VCaP (cell line): Measurements from ENCODE around the gene ANKRD27.
"Not testable (repeated sequence)": the region's sequence is repeated elsewhere in the genome, so short reads cannot be mapped to it uniquely, and the experiment has no call there.

Experiments
- H3K27ac ChIP-seq: fragments of 450-650 bp; 2 replicates; pipeline ENCODE4 v1.5.1; 2017
- TF ChIP-seq, protein P1 (sequence below): fragments of 450-650 bp; conservative IDR thresholded peaks from 2 replicates; pipeline ENCODE4 v1.5.1; 2017; ENCODE audit warnings: mild to moderate bottlenecking, moderate library complexity

The ANKRD27 gene

DNA sequence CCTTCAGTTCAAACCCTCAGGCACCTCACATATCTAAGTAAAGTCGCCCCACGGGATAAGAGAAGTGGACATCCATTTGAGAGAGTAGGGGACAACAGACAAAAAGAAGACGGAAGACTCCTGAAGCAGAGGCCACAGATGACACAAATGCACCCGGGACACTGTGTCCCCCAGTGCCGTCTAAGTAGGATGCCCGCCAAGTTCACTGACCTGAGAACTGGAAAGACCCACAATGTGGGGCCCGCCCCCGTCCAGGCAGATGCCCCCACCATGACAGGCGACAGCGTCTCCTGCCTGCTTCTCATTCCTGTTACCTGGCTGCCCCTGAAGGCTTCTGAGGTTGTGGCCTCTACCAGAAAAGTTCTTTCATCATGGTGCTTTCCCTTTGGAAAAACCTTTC is 16.9 kb downstream of the ANKRD27 start:
- TF ChIP-seq, protein P1, sequence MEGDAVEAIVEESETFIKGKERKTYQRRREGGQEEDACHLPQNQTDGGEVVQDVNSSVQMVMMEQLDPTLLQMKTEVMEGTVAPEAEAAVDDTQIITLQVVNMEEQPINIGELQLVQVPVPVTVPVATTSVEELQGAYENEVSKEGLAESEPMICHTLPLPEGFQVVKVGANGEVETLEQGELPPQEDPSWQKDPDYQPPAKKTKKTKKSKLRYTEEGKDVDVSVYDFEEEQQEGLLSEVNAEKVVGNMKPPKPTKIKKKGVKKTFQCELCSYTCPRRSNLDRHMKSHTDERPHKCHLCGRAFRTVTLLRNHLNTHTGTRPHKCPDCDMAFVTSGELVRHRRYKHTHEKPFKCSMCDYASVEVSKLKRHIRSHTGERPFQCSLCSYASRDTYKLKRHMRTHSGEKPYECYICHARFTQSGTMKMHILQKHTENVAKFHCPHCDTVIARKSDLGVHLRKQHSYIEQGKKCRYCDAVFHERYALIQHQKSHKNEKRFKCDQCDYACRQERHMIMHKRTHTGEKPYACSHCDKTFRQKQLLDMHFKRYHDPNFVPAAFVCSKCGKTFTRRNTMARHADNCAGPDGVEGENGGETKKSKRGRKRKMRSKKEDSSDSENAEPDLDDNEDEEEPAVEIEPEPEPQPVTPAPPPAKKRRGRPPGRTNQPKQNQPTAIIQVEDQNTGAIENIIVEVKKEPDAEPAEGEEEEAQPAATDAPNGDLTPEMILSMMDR: no peak
- no peak overlapping the region for H3K27ac ChIP-seq

DNA sequence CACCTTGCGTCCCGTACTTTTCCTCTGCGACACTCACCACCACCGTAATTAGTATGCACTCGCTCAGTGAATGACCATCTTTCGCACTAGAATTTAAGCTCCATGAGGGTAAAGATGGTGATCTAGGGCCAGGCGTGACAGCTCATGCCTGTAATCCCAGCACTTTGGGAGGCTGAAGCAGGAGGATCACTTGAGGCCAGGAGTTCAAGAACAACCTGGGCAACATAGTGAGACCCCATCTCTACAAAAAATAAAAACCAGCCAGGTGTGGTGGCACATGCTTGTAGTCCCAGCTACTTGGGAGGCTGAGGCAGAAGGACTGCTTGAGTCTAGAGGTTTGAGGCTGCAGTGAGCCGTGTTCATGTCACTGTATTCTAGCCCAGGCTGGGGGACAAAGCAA is 18.6 kb downstream of the ANKRD27 start:
- not testable (repeated sequence) for H3K27ac ChIP-seq

DNA sequence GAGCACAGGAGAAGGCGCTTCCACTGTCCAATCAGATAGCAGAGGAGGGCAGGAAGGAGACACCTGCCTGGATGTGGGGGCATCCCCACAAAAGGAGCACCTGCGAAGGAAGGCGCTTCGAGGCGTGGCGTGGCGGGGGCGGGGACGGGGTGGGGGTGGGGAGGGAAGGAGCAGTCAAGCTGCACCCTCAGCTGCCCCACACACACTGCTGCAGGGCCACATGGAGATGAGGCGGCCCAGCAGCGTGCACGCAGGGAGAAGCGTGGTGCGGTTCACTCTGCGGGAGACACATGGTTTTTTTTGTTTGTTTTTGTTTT is 21.4 kb downstream of the ANKRD27 start:
- peak overlapping the region; percentile 77 for H3K27ac ChIP-seq
- TF ChIP-seq, protein P1: no peak

DNA sequence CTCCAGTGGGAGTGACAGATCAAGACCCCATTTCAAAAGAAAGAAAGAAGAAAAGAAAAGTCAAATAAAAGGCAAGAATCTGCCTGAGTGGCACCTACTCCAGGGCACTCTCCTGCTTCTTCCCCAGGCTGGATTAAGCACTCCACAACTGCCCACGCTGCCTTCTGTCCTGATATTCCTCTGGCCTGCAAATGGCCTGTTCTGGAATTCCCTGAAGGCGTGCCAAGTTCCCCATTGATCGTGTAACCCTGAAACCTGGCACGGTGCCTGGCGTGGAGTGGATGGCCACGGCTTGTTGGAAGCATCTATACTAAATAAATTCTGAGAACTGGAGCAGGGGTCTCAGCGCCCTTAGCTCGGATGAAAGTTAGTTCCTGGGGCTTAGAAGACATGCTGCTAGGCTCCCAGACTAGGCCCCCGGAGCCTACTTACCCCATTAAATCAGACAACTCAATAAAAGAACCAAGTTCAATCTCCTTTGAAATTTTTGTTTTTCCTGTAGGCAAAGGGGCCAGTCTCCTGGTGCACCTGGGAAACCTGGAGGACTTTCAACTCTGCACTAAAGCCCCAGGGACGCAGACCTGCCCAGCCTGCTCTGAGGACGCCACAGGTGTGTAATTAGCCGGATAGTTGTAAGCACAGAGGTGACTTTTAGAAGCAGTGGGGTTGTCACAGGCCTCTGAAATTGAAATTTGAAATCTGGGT is 21.9 kb downstream of the ANKRD27 start:
- H3K27ac ChIP-seq: peak overlapping the region; percentile 77
- TF ChIP-seq, protein P1: no peak

DNA sequence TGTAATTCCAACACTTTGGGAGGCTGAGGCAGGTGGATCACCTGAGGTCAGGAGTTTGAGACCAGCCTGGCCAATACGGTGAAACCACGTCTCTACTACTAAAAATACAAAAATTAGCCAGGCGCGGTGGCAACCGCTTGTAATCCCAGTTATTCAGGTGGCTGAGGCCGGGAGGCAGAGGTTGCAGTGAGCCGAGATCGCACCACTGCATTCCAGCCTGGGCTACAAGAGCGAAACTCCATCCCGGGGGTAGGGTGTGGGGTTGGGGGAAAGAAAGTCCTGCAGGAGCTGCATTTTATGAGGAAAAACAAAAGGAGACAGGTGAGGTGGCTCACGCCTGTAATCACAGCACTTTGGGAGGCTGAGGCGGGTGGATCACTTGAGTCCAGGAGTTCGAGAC is 22.6 kb downstream of the ANKRD27 start:
- peak overlapping the region; percentile 77 for H3K27ac ChIP-seq

DNA sequence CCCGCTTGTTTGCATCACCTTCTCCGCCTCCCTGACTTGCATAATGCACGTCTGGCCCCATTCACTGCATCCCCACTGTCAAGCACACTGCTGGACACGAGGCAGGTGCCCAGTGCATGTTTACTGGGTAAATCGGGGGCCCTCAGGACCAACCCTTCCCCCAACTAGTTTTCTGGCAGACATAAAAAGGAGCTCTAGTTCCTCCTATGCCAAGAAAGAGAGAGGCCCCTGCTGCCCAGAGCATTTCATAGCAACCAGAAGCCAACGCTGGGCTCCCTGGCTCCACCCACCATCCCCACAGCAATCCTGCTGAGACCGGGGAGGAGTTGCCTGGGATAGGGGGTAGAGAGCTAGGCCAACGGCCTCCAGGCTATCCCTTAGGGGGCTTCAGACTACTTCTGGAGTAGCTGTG is 23.2 kb downstream of the ANKRD27 start:
- peak overlapping the region; percentile 77 for H3K27ac ChIP-seq
- TF ChIP-seq, protein P1: no peak

DNA sequence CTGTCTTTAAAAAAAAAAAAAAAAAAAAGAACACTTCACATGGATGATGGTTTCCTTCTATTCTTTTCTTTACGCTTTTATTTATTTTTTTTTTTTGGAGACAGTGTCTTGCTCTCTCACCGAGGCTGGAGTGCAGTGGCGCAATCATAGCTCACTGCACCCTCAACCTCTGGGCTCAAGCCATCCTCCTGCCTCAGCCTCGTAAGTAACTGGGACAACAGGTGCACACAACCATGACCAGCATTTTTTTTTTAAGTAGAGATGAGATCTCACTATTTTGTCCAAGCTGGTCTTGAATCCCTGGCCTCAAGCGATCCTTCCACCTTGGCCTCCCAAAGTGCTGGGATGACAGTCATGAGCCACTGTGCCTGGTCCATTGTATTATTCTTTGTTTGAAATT is 24.3 kb downstream of the ANKRD27 start:
- TF ChIP-seq, protein P1: no peak
- peak overlapping the region; percentile 77; the same call in 1 of the 2 replicates for H3K27ac ChIP-seq

DNA sequence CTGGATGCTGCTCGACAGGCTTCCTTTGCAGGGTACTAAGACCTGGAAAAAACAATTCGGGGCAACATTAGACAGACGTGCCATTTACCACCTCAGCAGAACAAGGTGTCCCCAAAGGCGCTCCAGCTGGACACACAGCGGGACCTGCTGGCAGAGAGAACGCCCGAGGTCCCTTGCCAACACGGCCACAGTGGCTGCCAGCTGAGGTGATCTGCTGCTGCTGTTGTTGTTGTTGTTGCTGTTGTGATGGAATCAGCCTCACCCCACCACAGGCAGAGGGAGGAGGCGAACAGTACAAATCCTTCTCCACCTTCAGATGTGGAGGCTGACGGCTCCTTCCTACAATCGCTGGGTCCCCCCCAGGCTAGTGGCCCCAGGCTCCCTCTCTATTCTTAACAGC is 25.2 kb downstream of the ANKRD27 start:
- TF ChIP-seq, protein P1: no peak
- H3K27ac ChIP-seq: no peak overlapping the region

DNA sequence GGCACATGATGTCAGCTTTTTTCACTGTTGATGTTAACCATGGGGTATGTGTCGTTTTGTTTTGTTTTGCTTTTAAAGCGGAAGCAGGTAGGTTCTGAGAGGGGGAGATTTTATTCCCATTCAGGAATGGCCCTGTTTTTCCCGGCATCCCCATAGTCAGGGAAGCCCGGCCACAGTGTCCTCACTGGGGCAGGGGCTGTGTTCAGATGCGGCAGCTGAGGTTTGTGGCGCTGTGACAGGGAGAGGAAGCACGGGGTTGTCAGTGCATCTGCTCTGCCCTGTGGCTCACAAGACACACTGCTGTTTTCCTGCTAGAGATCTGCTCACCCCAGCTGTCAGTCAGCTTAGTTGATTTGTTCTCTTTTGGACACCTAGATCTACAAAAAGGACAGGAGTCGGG is 27.6 kb downstream of the ANKRD27 start:
- TF ChIP-seq, protein P1: no peak
- no peak overlapping the region for H3K27ac ChIP-seq
